NCI-H2107 (cell line): ENCODE results near the gene EIF2A.
"Not testable (repeated sequence)": the region's sequence is repeated elsewhere in the genome, so short reads cannot be mapped to it uniquely, and the experiment has no call there.

Experiments
- DNase-seq: peaks from one replicate; lab custom pipeline; 2025; lab: John Stamatoyannopoulos, UW

Gene EIF2A

DNA sequence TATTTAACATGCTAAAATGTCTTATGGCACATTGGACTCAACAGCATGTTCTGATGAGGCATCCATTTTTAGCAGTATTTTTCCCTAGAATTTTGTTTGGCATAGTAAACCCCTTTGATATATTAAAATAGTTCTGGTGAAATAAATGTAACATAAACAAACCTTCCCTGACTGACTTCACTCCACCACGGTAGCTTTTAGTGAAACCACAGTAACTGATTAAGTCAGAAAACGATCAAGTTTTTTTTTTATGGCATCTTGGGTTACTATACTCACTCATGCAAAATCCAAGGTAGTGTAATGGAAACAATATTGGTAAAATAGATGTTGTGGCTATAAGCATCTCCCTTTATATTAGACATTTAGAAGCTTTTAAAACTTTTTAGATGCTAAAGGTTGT is 3.1 kb upstream of the EIF2A start:
- no peak for DNase-seq

GRCh38 chr3:150544041-150544440 is 2.5 kb upstream of the EIF2A start:
- no peak for DNase-seq

GRCh38 chr3:150544726-150545125 is 1.9 kb upstream of the EIF2A start:
- no peak for DNase-seq

GRCh38 chr3:150545419-150546225 is 965 bp upstream of the EIF2A start:
- no peak for DNase-seq

DNA sequence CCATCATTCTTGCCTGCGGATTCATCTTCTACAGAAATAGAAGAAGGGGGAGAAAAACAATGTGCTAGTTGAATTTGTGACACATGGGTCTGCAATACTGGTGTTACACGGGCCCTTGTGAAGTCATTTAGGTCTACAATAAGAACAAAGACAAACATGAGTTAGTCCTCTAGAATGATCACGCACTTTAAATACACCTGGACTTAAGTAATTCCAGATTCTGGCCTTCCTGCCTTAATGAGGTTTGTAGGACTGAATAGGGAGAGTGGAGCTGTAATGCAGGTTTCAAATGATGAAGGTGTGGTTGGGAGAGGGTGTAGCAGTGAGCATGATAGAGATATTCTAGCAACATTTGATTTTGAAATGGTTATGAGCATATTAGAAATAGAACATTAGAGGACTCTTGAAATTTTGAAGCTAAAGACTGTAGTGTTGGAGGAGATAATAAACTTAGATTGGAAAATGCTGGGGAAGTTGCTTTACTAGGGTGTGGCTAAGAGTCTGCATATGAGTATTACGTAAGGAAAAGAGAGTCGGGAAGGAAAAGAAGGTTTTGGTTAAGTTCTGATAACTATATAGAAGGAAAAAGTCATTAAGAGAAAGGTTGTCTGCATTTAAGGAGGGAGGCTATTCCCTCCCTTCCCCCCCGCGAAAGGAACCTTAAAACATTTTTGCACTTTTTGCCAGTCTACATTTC is 606 bp downstream of the EIF2A start:
- no peak for DNase-seq

GRCh38 chr3:150555859-150556436 is 9.4 kb downstream of the EIF2A start:
- DNase-seq: no peak

DNA sequence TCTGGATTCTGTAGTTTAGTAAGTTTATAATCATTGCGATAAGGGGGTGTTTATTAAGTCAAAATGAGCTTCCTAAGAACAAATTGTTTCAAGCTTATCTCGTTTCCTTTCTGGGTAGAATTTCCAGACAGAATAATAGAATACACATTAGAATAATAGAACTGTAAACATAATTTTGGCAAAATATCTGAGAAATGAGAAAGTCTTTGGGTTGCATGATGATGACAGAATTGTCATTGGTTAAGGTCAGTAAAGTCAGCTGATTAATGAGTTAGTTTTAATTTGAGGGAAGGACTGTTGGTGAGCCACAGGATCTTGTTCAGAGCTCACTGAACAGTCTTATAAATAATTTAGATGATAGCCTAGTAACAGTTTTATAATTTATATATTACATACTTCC is 10.2 kb downstream of the EIF2A start:
- DNase-seq: no peak

DNA sequence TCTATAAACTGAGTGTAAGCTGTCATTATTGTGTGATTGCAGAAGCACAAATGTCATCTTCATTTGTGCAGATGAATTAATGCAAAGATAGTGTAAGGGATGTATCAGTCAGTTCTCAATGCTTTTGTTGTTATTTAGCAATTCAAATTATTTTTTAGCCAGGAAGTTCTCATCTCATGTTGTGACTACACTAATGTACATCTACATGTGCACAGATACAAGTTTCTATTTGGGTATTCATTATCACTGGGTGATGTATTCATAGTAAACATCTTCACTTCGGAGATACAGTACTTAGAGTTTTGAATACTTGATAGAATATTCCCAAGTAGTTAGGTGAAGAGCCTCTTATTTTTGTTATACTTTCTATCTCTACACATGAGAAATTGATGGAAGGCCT is 11.1 kb downstream of the EIF2A start:
- no peak for DNase-seq

GRCh38 chr3:150564243-150564642 is 17.7 kb downstream of the EIF2A start:
- DNase-seq: no peak

DNA sequence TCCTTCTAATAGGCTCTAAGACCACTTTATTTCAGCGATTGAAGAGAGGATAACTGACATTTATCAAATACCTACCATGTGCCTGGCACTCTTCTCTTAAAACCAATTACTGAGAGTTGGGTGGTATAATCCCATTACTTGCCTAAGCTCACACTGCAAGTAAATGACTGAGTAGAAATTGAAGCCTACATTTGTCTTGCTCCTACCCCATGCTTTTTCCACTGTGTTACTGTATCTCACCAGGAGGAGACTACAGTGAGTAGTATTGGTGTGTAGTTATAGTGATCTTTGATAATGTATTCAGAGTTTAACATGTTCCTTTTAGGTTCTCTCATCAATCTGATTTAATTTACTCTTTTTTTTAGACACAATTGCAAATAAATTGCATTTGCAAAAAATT is 20.7 kb downstream of the EIF2A start:
- DNase-seq: no peak

DNA sequence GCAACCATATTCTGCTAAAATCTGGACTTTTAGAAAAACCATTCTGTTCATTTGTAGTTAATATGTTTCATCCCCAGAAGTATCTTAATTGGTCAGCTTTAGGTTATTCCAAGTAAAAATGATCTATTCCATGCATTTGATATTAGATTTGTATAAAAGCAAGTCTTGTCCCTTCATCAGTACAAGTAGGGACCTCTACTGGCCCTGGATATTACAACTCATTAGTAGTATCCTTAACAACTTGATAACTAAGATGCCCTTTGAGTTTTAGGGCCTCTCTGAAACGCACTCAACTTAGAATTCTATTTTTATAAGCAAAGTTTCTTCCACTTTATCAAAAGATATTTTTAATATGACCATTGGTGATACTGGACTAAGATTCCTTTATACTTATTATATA is 31.3 kb downstream of the EIF2A start:
- no peak for DNase-seq

- no peak for DNase-seq
Observed at GRCh38 chr3:150581174-150581573, 34.6 kb downstream of the EIF2A start.

DNA sequence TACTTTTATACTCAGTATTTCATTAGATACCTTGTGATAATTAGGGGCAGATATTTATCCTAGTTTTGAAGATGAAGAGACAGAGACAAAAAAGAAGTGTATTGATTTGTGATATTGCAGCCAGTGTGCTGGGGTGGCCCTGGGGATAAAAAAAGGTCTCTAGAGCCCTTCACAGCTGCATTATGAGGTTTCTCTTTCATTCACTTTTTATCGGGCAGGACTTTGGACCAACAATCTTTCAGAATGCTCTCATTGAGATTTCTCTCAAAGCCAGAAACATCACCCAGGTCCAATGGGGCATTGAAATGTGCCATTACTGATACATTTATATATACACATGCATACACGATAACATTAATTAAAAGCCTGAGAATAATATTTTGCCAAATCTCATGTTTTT is 36.0 kb downstream of the EIF2A start:
- DNase-seq: no peak

GRCh38 chr3:150583028-150583427 is 36.4 kb downstream of the EIF2A start:
- no peak for DNase-seq

GRCh38 chr3:150588027-150588830 is 41.6 kb downstream of the EIF2A start:
- no peak for DNase-seq

GRCh38 chr3:150589759-150590158 is 43.2 kb downstream of the EIF2A start:
- no peak for DNase-seq

DNA sequence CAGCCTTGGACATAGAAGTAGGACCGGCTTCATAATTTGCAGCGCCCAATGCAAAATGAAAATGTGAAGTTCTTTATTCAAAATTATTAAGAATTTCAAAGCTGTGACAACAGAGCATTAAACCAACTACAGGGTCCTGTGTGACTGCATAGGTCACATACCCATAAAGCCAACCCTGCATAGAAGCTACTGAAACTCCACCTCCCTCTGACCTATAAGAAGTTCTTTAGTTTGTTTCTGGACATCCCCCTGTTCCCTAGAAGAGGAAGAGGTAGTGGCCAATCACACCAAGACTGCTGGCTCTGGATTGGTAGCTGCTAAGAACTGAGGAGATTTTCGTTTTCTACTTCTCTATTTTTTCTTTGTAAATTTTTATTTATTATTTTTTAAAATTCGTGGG is 47.6 kb downstream of the EIF2A start:
- no peak for DNase-seq

DNA sequence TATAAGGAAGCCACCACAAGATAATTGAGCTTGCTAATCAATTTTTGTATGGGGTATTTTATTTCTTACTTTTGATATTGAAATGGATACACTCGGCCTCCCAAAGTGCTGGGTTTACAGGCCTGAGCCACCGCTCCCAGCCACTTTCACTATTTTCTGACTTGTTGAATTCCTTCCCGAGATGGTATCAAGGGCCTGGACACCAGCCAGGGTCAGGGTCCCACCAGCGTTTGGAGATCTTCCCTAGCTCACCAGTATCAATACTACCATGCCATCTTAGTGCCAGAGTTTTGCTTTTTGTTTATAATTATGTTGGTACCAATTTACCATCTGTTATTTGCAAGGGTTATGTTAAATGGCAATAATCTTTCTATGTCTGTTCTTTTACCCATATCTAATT is 51.1 kb downstream of the EIF2A start:
- no peak for DNase-seq

- no peak for DNase-seq
Observed at GRCh38 chr3:150599611-150600297, 53.2 kb downstream of the EIF2A start.

GRCh38 chr3:150600647-150601530 is 54.3 kb downstream of the EIF2A start:
- DNase-seq: not testable (repeated sequence)
